ENCODE data around the gene HSPA9. TPM values are rescaled to one million over a fixed set of nuclear protein-coding genes. Genes with fewer than 3 reads are reported as not detected.

The HSPA9 gene
- total and polyA plus RNA-seq, 2 of the 13 experiments (the other 11 are each of a cell fraction or from before 2014, with no cell fraction given), result 165 to 478 TPM

GRCh38 chr5:138594305-138595058, 19.3 kb upstream of the HSPA9 start:
- intact Hi-C loops (cut with micrococcal nuclease; ENCODE audit: unreplicated experiment), result no loop called here

GRCh38 chr5:138588013-138588788, 13.0 kb upstream of the HSPA9 start:
- no peaks in the 10 kb centered on the region for H3K79me2 ChIP-seq (ENCODE audit: insufficient read depth, low read length)
- H2AFZ ChIP-seq (ENCODE audit: low read length), result no peak overlapping the region
- intact Hi-C loops (cut with micrococcal nuclease; ENCODE audit: unreplicated experiment), result no loop called here
- H3K9me3 ChIP-seq (ENCODE audit: low read length), result no peaks in the 10 kb centered on the region
- H3K4me2 ChIP-seq (ENCODE audit: low read depth, low read length), result no peak overlapping the region
- H3K4me1 ChIP-seq (ENCODE audit: insufficient read depth, low read length), result peaks cover 12% of the 10 kb centered on the region
- in situ Hi-C loops (cut with HindIII; ENCODE audit: extremely low pct_ligation_motif_present, low pct_unique_long_range_greater_than_20kb), result no loop called here
- no peaks in the 10 kb centered on the region for H4K20me1 ChIP-seq (ENCODE audit: insufficient read depth, low read length)
- no peaks in the 10 kb centered on the region for H3K36me3 ChIP-seq (replicated peaks in 1 of 2; ENCODE audit: control insufficient read depth in 1 of 2, insufficient read depth in 2 of 2, low read length in 2 of 2)
- 41% methylated on average over 2 of the region's 2 CpGs for WGBS (ENCODE audit: low lambda C conversion rate)
- peaks cover 1 to 4% of the 10 kb centered on the region in 2 experiments; a peak in 2 of 5 replicates for H3K27me3 ChIP-seq (ENCODE audit: control insufficient read depth in 1 of 2, insufficient read depth in 2 of 2, low read length in 2 of 2)
- DNase-seq (ENCODE audit: low spot score) (no peak), FAIRE-seq (no peak), ATAC-seq (no peak)
- no peak overlapping the region for H3K27ac ChIP-seq (ENCODE audit: extremely low read length, insufficient read depth, low read length)
- no peak overlapping the region for H3K4me3 ChIP-seq (replicated peaks in 1 of 3; ENCODE audit: insufficient read depth in 1 of 3, low read depth in 2 of 3, low read length in 3 of 3)
- ChIA-PET POLR2A (no interaction called here), CTCF (ENCODE audit: low intra/inter-chr PET ratio, low total read pairs) (no interaction called here)
- BruUV-seq (replicated peaks), result no TSS peak
- no peak overlapping the region for H3K9ac ChIP-seq (ENCODE audit: insufficient read depth, low read depth, low read length)
- TF ChIP-seq ZSCAN21 (CRISPR knock-in tag; IDR thresholded peaks at IDR 0.05; ENCODE audit: borderline replicate concordance) (no peak), SETDB1 (CRISPR knock-in tag; IDR thresholded peaks at IDR 0.05; ENCODE audit: borderline replicate concordance) (no peak), ZNF431 (CRISPR knock-in tag; IDR thresholded peaks at IDR 0.05; ENCODE audit: borderline replicate concordance, low read depth) (no peak), TAF15 (IDR thresholded peaks at IDR 0.05; ENCODE audit: low read depth, low read length, poor library complexity, severe bottlenecking) (no peak), HNF4A (CRISPR knock-in tag; IDR thresholded peaks at IDR 0.05) (no peak), FOXA3 (CRISPR knock-in tag; IDR thresholded peaks at IDR 0.05) (no peak), ZNF674 (CRISPR knock-in tag; IDR thresholded peaks at IDR 0.05; ENCODE audit: low read depth) (no peak), HMGXB4 (CRISPR knock-in tag; IDR thresholded peaks at IDR 0.05; ENCODE audit: borderline replicate concordance in 1 of 2, low read depth in 1 of 2) (no peak), ZNF564 (CRISPR knock-in tag; IDR thresholded peaks at IDR 0.05) (no peak)

More at GRCh38 chr5:138594305-138595058, 19.3 kb upstream of the HSPA9 start:
- Histone ChIP-seq H3K4me2 (ENCODE audit: low read depth, low read length) (no peak overlapping the region), H3K36me3 (replicated peaks in 1 of 2; ENCODE audit: control insufficient read depth in 1 of 2, insufficient read depth in 2 of 2, low read length in 2 of 2) (no peaks in the 10 kb centered on the region), H3K9me3 (ENCODE audit: low read length) (no peaks in the 10 kb centered on the region), H3K4me3 (replicated peaks in 1 of 3; ENCODE audit: insufficient read depth in 1 of 3, low read depth in 2 of 3, low read length in 3 of 3) (no peak overlapping the region), H3K9ac (ENCODE audit: insufficient read depth, low read depth, low read length) (no peak overlapping the region), H4K20me1 (ENCODE audit: insufficient read depth, low read length) (no peaks in the 10 kb centered on the region), H2AFZ (ENCODE audit: low read length) (no peak overlapping the region), H3K4me1 (ENCODE audit: insufficient read depth, low read length) (peaks cover 7% of the 10 kb centered on the region; the same call in 1 of the 2 replicates), H3K79me2 (ENCODE audit: insufficient read depth, low read length) (no peaks in the 10 kb centered on the region), H3K27me3 (ENCODE audit: control insufficient read depth in 1 of 2, insufficient read depth in 2 of 2, low read length in 2 of 2) (peaks cover 0 to 12% of the 10 kb centered on the region in 2 experiments; a peak in 3 of 5 replicates), H3K27ac (ENCODE audit: extremely low read length, insufficient read depth, low read length) (no peak overlapping the region)
- DNase-seq (ENCODE audit: low spot score) (no peak), ATAC-seq (no peak), FAIRE-seq (no peak)
- ChIA-PET CTCF (ENCODE audit: low intra/inter-chr PET ratio, low total read pairs) (no interaction called here), POLR2A (no interaction called here)
- no peak for TF ChIP-seq TOPORS (CRISPR knock-in tag; IDR thresholded peaks at IDR 0.05)
- no peak for TF ChIP-seq HOMEZ (CRISPR knock-in tag; IDR thresholded peaks at IDR 0.05; ENCODE audit: low read depth)
- WGBS (ENCODE audit: low lambda C conversion rate), result 41% methylated on average over 4 of the region's 4 CpGs
- in situ Hi-C loops (cut with HindIII; ENCODE audit: extremely low pct_ligation_motif_present, low pct_unique_long_range_greater_than_20kb), result no loop called here
- BruUV-seq (replicated peaks), result no TSS peak
